ENCODE measurements around the gene SIVA1. TPM values are rescaled to one million over a fixed set of nuclear protein-coding genes. Genes with fewer than 3 reads are reported as not detected.

Gene SIVA1
- polyA plus RNA-seq, 12 donors = 39.2 to 76.0 (median 55.4) TPM; not detected in 1

GRCh38 chr14:104768437-104769323 is 15.7 kb downstream of the SIVA1 start:
- DNase-seq = peak; percentile 90

- DNase-seq = no peak
Measured at GRCh38 chr14:104769324-104770071, 16.6 kb downstream of the SIVA1 start.

- no peak for DNase-seq
Measured at GRCh38 chr14:104770072-104770579, 17.2 kb downstream of the SIVA1 start.

GRCh38 chr14:104770851-104771272 is 17.9 kb downstream of the SIVA1 start:
- DNase-seq = no peak

GRCh38 chr14:104771374-104771773 is 18.4 kb downstream of the SIVA1 start:
- DNase-seq = no peak

- no peak for DNase-seq
Measured at GRCh38 chr14:104771918-104772706, 19.2 kb downstream of the SIVA1 start.

GRCh38 chr14:104772707-104773504 is 20.0 kb downstream of the SIVA1 start:
- no peak for DNase-seq

GRCh38 chr14:104773505-104774452 is 20.8 kb downstream of the SIVA1 start:
- DNase-seq = no peak

- no peak for DNase-seq
Measured at GRCh38 chr14:104774453-104775072, 21.6 kb downstream of the SIVA1 start.

GRCh38 chr14:104775073-104775489 is 22.1 kb downstream of the SIVA1 start:
- DNase-seq = no peak

- no peak for DNase-seq
Measured at GRCh38 chr14:104776481-104776880, 23.5 kb downstream of the SIVA1 start.

- DNase-seq = no peak
Measured at GRCh38 chr14:104776961-104777807, 24.2 kb downstream of the SIVA1 start.

GRCh38 chr14:104777808-104778249 is 24.9 kb downstream of the SIVA1 start:
- DNase-seq = no peak

- DNase-seq = no peak
Measured at GRCh38 chr14:104778694-104779331, 25.9 kb downstream of the SIVA1 start.

- no peak for DNase-seq
Measured at GRCh38 chr14:104779776-104780512, 27.0 kb downstream of the SIVA1 start.

- DNase-seq = no peak
Measured at GRCh38 chr14:104780513-104781030, 27.6 kb downstream of the SIVA1 start.

All from muscle of arm (tissue), 12 donors.